SH-SY5Y (cell line): ENCODE data around the gene DOCK10.

Source experiments
- GATA2 ChIP-seq: IDR thresholded peaks from 2 replicates; pipeline ENCODE4 v1.6.1; 2011; ENCODE audit warnings: mild to moderate bottlenecking, low read depth, low read length
- GATA3 ChIP-seq: IDR thresholded peaks from 2 replicates; pipeline ENCODE4 v1.6.1; 2011; ENCODE audit warnings: low read depth, mild to moderate bottlenecking, low read length, moderate library complexity

DNA sequence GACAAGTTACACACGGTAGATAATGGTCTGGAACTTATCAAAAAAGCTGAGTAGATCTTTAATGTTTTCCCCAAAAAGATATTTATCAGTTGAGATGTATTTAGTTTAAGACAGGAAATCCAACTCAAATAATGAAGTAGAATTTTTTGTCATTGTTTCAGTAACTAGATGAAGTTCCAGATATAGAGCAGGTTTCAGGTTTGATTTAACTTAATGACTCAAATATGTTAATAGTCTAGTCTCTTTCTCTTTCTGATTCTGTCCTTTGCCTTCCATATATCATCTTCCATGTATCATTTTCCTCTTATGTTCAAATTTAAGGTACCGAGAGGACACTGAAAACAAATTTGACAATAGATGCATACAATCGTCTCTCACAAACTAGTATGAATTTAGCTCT, 23.6 kb upstream of the DOCK10 start:
- no peak for TF ChIP-seq GATA2
- no peak for TF ChIP-seq GATA3
